H1 (cell line): Measurements from ENCODE around the gene P3H2. TPM values are rescaled to one million over a fixed set of nuclear protein-coding genes. Genes with fewer than 3 reads are reported as not detected.

Experiments
- CTCF ChIA-PET: fragments of 300-600 bp; sonication (Branson Sonifier 250); formaldehyde crosslinking; loops from one replicate; lab custom pipeline; 2021; ENCODE audit not compliant: partially characterized antibody; lab: Charles Lee
- POLR2A ChIA-PET: fragments of 300-600 bp; sonication (Branson Sonifier 250); formaldehyde crosslinking; loops from one replicate; lab custom pipeline; 2021; ENCODE audit warnings: inconsistent platforms; ENCODE audit not compliant: partially characterized antibody; lab: Charles Lee
- DNase-seq, 2 experiments: peaks; one replicate each; pipeline versions ENCODE4 v3.0.0 to v3.0.0-alpha.2; 2010 to 2022; ENCODE audit warnings: low spot score in 2 of 2, low read depth in 1 of 2, mixed read lengths in 1 of 2
- FAIRE-seq: peaks from 2 replicates; lab custom pipeline; 2011; peaks lifted over from hg19 to GRCh38; lab: Jason Lieb, UNC
- H2AFZ ChIP-seq: 2 replicates; pipeline ENCODE4 v1.8.1; 2012; ENCODE audit warnings: low read length, inconsistent platforms
- H2AK5ac ChIP-seq: 2 replicates; pipeline ENCODE4 v1.6.1; 2013; ENCODE audit warnings: low read depth, low read length
- H2BK120ac ChIP-seq: replicated peaks from 2 replicates; pipeline ENCODE3; 2013; ENCODE audit warnings: low read depth, low read length, inconsistent platforms
- H2BK12ac ChIP-seq: 2 replicates; pipeline ENCODE4 v1.6.1; 2013; ENCODE audit warnings: low read depth, low read length
- H2BK15ac ChIP-seq: 2 replicates; pipeline ENCODE4 v1.6.1; 2013; ENCODE audit warnings: low read length
- H2BK20ac ChIP-seq: 2 replicates; pipeline ENCODE4 v1.6.1; 2013; ENCODE audit warnings: low read length
- H2BK5ac ChIP-seq: 2 replicates; pipeline ENCODE4 v1.6.1; 2013; ENCODE audit warnings: low read depth, low read length
- H3K14ac ChIP-seq: 2 replicates; pipeline ENCODE4 v1.6.1; 2013; ENCODE audit warnings: inconsistent platforms; ENCODE audit not compliant: insufficient read length
- H3K18ac ChIP-seq: 2 replicates; pipeline ENCODE4 v1.6.1; 2013; ENCODE audit warnings: low read length; ENCODE audit errors: extremely low read depth
- H3K23ac ChIP-seq: 2 replicates; pipeline ENCODE4 v1.6.1; 2013; ENCODE audit warnings: inconsistent platforms; ENCODE audit not compliant: insufficient read length
- H3K23me2 ChIP-seq: 2 replicates; pipeline ENCODE4 v1.6.1; 2013; ENCODE audit warnings: low read depth, low read length
- H3K27ac ChIP-seq: 2 replicates; pipeline ENCODE4 v1.6.1; 2011; ENCODE audit warnings: low read depth, low read length, inconsistent platforms
- H3K27me3 ChIP-seq, 4 experiments: replicated peaks in 1 of 4; 1 replicate in 1 of 4; 2 replicates in 3 of 4; pipeline versions ENCODE4 v1.6.1 to v1.8.1; 2011 to 2013; ENCODE audit warnings: low read length in 3 of 4, mild to moderate bottlenecking in 3 of 4, inconsistent platforms in 2 of 4, mixed read lengths in 2 of 4, moderate library complexity in 1 of 4; ENCODE audit not compliant: control insufficient read depth in 3 of 4, insufficient read depth in 3 of 4; ENCODE audit errors: extremely low read depth in 1 of 4
- H3K36me3 ChIP-seq, 4 experiments: 2 replicates each; pipeline versions ENCODE4 v1.6.1 to v1.8.1; 2011 to 2013; ENCODE audit warnings: mild to moderate bottlenecking in 4 of 4, low read length in 3 of 4, moderate library complexity in 2 of 4, control low read depth in 1 of 4, inconsistent platforms in 1 of 4; ENCODE audit not compliant: insufficient read depth in 4 of 4, control insufficient read depth in 2 of 4
- H3K4ac ChIP-seq: replicated peaks from 2 replicates; pipeline ENCODE3; 2013; ENCODE audit warnings: low read length, low read depth, mixed read lengths, inconsistent platforms; ENCODE audit not compliant: insufficient read length
- H3K4me1 ChIP-seq, 4 experiments: replicated peaks in 1 of 4; 1 replicate in 1 of 4; 2 replicates in 3 of 4; pipeline versions ENCODE4 v1.6.1 to v1.8.1; 2011 to 2013; ENCODE audit warnings: low read length in 3 of 4, inconsistent platforms in 2 of 4, mixed read lengths in 1 of 4; ENCODE audit not compliant: insufficient read depth in 4 of 4, control insufficient read depth in 3 of 4
- H3K4me2 ChIP-seq, 2 experiments: 2 replicates each; pipeline versions ENCODE4 v1.6.1 to v1.8.1; 2011 to 2013; ENCODE audit warnings: low read depth in 2 of 2, low read length in 2 of 2, control low read depth in 1 of 2, inconsistent platforms in 1 of 2, mild to moderate bottlenecking in 1 of 2; ENCODE audit not compliant: insufficient read depth in 1 of 2
- H3K4me3 ChIP-seq, 4 experiments: fragments of 200-600, 300-600 bp in 1 of 4; sonication (generic), shearing (Covaris generic), sonication (Bioruptor Twin) in 1 of 4; 2 replicates each; pipeline versions ENCODE4 v1.5.1 to v1.8.1; 2011 to 2016; ENCODE audit warnings: low read length in 4 of 4, low read depth in 3 of 4, control low read depth in 2 of 4, inconsistent platforms in 2 of 4, mild to moderate bottlenecking in 2 of 4, mixed read lengths in 1 of 4, moderate library complexity in 1 of 4; ENCODE audit not compliant: insufficient read depth in 2 of 4; ENCODE audit errors: extremely low read depth in 1 of 4
- H3K56ac ChIP-seq: replicated peaks from 2 replicates; pipeline ENCODE3; 2013; ENCODE audit warnings: low read depth, mild to moderate bottlenecking, mixed read lengths, low read length, inconsistent platforms; ENCODE audit not compliant: insufficient read length
- H3K79me1 ChIP-seq: 2 replicates; pipeline ENCODE4 v1.6.1; 2013; ENCODE audit warnings: low read depth, low read length, control low read depth
- H3K79me2 ChIP-seq, 2 experiments: 2 replicates each; pipeline versions ENCODE4 v1.6.1 to v1.8.1; 2012 to 2013; ENCODE audit warnings: low read length in 2 of 2, mild to moderate bottlenecking in 2 of 2, inconsistent platforms in 1 of 2; ENCODE audit not compliant: insufficient read depth in 2 of 2, control insufficient read depth in 1 of 2
- H3K9ac ChIP-seq, 4 experiments: replicated peaks in 1 of 4; 1 replicate in 1 of 4; 2 replicates in 3 of 4; pipeline versions ENCODE4 v1.6.1 to v1.8.1; 2011 to 2013; ENCODE audit warnings: low read depth in 3 of 4, low read length in 3 of 4, control low read depth in 2 of 4, mild to moderate bottlenecking in 2 of 4, moderate library complexity in 2 of 4, inconsistent platforms in 1 of 4; ENCODE audit errors: extremely low read depth in 1 of 4
- H3K9me3 ChIP-seq, 2 experiments: 2 replicates each; pipeline versions ENCODE4 v1.6.1 to v1.8.1; 2012 to 2013; ENCODE audit warnings: mild to moderate bottlenecking in 2 of 2, moderate library complexity in 2 of 2, control low read depth in 1 of 2, inconsistent platforms in 1 of 2, low read depth in 1 of 2, low read length in 1 of 2, mixed read lengths in 1 of 2; ENCODE audit not compliant: insufficient read depth in 2 of 2
- H4K20me1 ChIP-seq, 2 experiments: replicated peaks in 1 of 2; 2 replicates each; pipeline versions ENCODE3 to v1.8.1; 2011 to 2013; ENCODE audit warnings: inconsistent platforms in 2 of 2, low read length in 2 of 2, mild to moderate bottlenecking in 1 of 2; ENCODE audit not compliant: insufficient read depth in 2 of 2, control insufficient read depth in 1 of 2
- H4K5ac ChIP-seq: 2 replicates; pipeline ENCODE4 v1.6.1; 2013; ENCODE audit warnings: low read length, low read depth, mixed read lengths, inconsistent platforms; ENCODE audit not compliant: insufficient read length
- H4K8ac ChIP-seq: 2 replicates; pipeline ENCODE4 v1.8.0; 2013; ENCODE audit warnings: mild to moderate bottlenecking, moderate library complexity, low read length, inconsistent platforms; ENCODE audit not compliant: insufficient read depth; ENCODE audit errors: extremely low read depth
- H4K91ac ChIP-seq: replicated peaks from 2 replicates; pipeline ENCODE3; 2013; ENCODE audit warnings: low read length, mixed read lengths, inconsistent platforms; ENCODE audit not compliant: insufficient read length
- CHD1 ChIP-seq: IDR thresholded peaks from 2 replicates; pipeline ENCODE4 v1.6.1; 2012; ENCODE audit warnings: low read depth, low read length, improper control_type of control experiment
- MAX ChIP-seq: IDR thresholded peaks from 2 replicates; pipeline ENCODE4 v1.6.1; 2012; ENCODE audit warnings: inconsistent platforms
- POLR2AphosphoS5 ChIP-seq: IDR thresholded peaks from 2 replicates; pipeline ENCODE4 v1.6.1; 2011; ENCODE audit warnings: low read depth, low read length
- WGBS, 2 experiments: shearing (Covaris generic) in 1 of 2; methylation state at CpG; one replicate each; pipeline versions ENCODE4 v1.1.6 to v1.1.7; 2013 to 2015; ENCODE audit warnings: low lambda C conversion rate in 2 of 2, mixed read lengths in 2 of 2, inconsistent platforms in 1 of 2, low coverage in 1 of 2, missing lambda C conversion rate in 1 of 2; ENCODE audit not compliant: insufficient replicate concordance in 2 of 2, insufficient coverage in 1 of 2, insufficient read length in 1 of 2; ENCODE audit errors: extremely low coverage in 1 of 2, missing lambda C conversion rate in 1 of 2; 5-methylcytosine and 5-hydroxymethylcytosine counted together
- polyA plus RNA-seq, 7 experiments: library from polyadenylated mRNA; depleted of rRNA in 3 of 7; stranded (reverse) in 5 of 7; unstranded in 2 of 7; fragments of >200 nt in 5 of 7; fragments of 200-250 nt in 2 of 7; gene quantifications; 1 replicate in 5 of 7; 2 replicates in 1 of 7; 4 replicates in 1 of 7; pipeline versions ENCODE4 v1.2.1 to v1.2.3, GENCODE V29; 2011 to 2013; ENCODE audit warnings: missing spikeins in 2 of 7, mixed read lengths in 2 of 7
- total RNA-seq: library from RNA; stranded (reverse); fragmentation: NEBNext Ultra II Directional; extraction: Animal tissue kit (Norgen Biotek cat#: 25700); gene quantifications from 2 replicates; pipeline ENCODE4 v1.2.1, GENCODE V29; 2021

The P3H2 gene
- total and polyA plus RNA-seq, 2 of the 8 experiments (the other 6 are each of a cell fraction or from before 2014, with no cell fraction given), result 40.5 to 60.4 TPM

DNA sequence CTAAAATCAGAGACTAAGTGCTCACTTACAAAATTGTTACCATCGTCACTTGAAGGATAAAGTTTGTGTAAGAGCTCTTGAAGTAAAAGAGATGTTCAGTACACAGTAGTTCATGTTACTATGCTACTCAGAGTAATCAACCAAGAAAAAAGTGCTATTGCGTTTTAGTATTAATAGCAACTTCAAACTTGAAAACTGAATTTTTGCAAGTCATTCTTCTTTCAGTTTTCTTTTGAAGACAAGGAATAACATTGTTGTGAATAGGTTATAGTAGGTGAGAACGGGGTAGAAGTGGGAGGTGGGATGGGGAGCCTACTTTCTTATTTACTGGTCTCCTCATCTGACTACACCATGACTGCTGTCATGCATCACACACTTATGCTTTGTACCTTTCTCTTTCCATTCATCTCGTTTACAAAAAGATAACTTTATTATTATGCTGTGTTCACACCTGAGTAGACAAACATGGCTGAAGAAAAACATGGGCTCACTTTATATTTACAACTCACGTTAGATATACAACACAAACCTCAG lies 39.3 kb upstream of the P3H2 start:
- Histone ChIP-seq H3K79me2 (no peaks in the 10 kb centered on the region), H4K8ac (no peak overlapping the region), H2AK5ac (no peak overlapping the region), H4K91ac (no peak overlapping the region), H3K79me1 (no peaks in the 10 kb centered on the region), H3K27ac (no peak overlapping the region), H3K4ac (no peak overlapping the region), H4K20me1 (no peaks in the 10 kb centered on the region), H3K4me3 (no peak overlapping the region), H3K56ac (no peak overlapping the region), H3K36me3 (no peaks in the 10 kb centered on the region), H3K18ac (no peak overlapping the region), H3K9me3 (no peaks in the 10 kb centered on the region), H2BK120ac (no peak overlapping the region), H3K23ac (no peak overlapping the region), H3K23me2 (peaks cover 2% of the 10 kb centered on the region; the same call in 1 of the 2 replicates), H3K4me2 (no peak overlapping the region), H2BK12ac (no peak overlapping the region), H2BK5ac (no peak overlapping the region), H3K27me3 (no peaks in the 10 kb centered on the region), H2BK15ac (no peak overlapping the region), H3K14ac (no peak overlapping the region), H2AFZ (no peak overlapping the region), H4K5ac (no peak overlapping the region), H2BK20ac (no peak overlapping the region), H3K4me1 (no peaks in the 10 kb centered on the region), H3K9ac (no peak overlapping the region)
- WGBS, 2 experiments, result 87% methylated on average over 5 of the region's 5 CpGs; no CpG with 5 or more reads in 1 of the 2 experiments
- DNase-seq (no peak), FAIRE-seq (no peak)
- ChIA-PET CTCF (no interaction called here), POLR2A (no interaction called here)
- TF ChIP-seq POLR2AphosphoS5 (no peak), MAX (no peak), CHD1 (no peak)
